Measurements from ENCODE around the gene DHX57. TPM values are rescaled to one million over a fixed set of nuclear protein-coding genes. Genes with fewer than 3 reads are reported as not detected.

DHX57 gene
- total RNA-seq, 1 experiment from 2014 or later: 27.5 TPM

GRCh38 chr2:38907743-38908562 is 32.2 kb upstream of the DHX57 start:
- Histone ChIP-seq H3K56ac (ENCODE audit: insufficient read length, low read depth, low read length) (no peak overlapping the region), H2BK120ac (ENCODE audit: low read depth, low read length, poor library complexity, severe bottlenecking) (no peak overlapping the region), H3K9ac (ENCODE audit: extremely low read depth, insufficient read length, low read length) (no peak overlapping the region), H2BK5ac (ENCODE audit: insufficient read length, low read length) (no peak overlapping the region), H3K79me2 (ENCODE audit: insufficient read depth, low read length) (no peaks in the 10 kb centered on the region), H2BK15ac (ENCODE audit: low read depth, low read length) (no peak overlapping the region), H4K91ac (ENCODE audit: insufficient read length, low read depth, low read length) (no peak overlapping the region), H4K8ac (replicated peaks; ENCODE audit: insufficient read length, low read depth, low read length) (no peak overlapping the region), H4K5ac (ENCODE audit: insufficient read length, low read depth, low read length) (no peak overlapping the region), H3K23ac (ENCODE audit: insufficient read length, low read depth, low read length) (no peak overlapping the region), H2BK20ac (ENCODE audit: low read depth, low read length, poor library complexity, severe bottlenecking) (no peak overlapping the region), H3K27ac (ENCODE audit: insufficient read length, low read depth, low read length) (no peak overlapping the region), H3K14ac (ENCODE audit: insufficient read depth, low read length) (no peak overlapping the region), H3K9me3 (ENCODE audit: control insufficient read depth, low read depth, low read length) (no peaks in the 10 kb centered on the region), H3K4me2 (ENCODE audit: insufficient read depth, insufficient read length, low read length) (no peak overlapping the region), H2BK12ac (ENCODE audit: insufficient read length, low read depth, low read length) (no peak overlapping the region), H3T11ph (ENCODE audit: low read length) (no peak overlapping the region), H3K23me2 (ENCODE audit: insufficient read length, low read depth, low read length, poor library complexity, severe bottlenecking) (no peaks in the 10 kb centered on the region), H2AFZ (ENCODE audit: low read length) (no peak overlapping the region), H3K27me3 (ENCODE audit: insufficient read depth, low read length) (no peaks in the 10 kb centered on the region), H3K4me1 (ENCODE audit: insufficient read depth, low read length) (no peaks in the 10 kb centered on the region), H3K4ac (ENCODE audit: low read depth, low read length) (no peak overlapping the region), H2AK5ac (ENCODE audit: insufficient read length, low read length) (no peak overlapping the region), H3K18ac (ENCODE audit: insufficient read length, low read depth, low read length) (no peak overlapping the region), H3K79me1 (ENCODE audit: insufficient read depth, low read depth, low read length, poor library complexity, severe bottlenecking) (no peaks in the 10 kb centered on the region), H4K20me1 (ENCODE audit: control insufficient read depth, insufficient read depth, insufficient read length) (no peaks in the 10 kb centered on the region)
- Mint-ChIP-seq H3K4me1 (0 out of 4 replicates have a peak, but pooled peaks cover 0 to 3% of the 10 kb centered on the region in 2 experiments), H3K27ac (no peak overlapping the region), H3K27me3 (ENCODE audit: low read depth) (no peaks in the 10 kb centered on the region), H3K36me3 (ENCODE audit: insufficient read depth in 1 of 3, low read depth in 3 of 3) (no peaks in the 10 kb centered on the region), H3K9me3 (no peaks in the 10 kb centered on the region), H3K4me3 (no peak overlapping the region)
- DNase-seq: no peak
- no CpG with 5 or more reads among the region's 2 CpGs for WGBS (ENCODE audit: extremely low coverage, insufficient read length, low lambda C conversion rate)
- no peak for TF ChIP-seq CTCF (conservative IDR thresholded peaks at IDR 0.05)

Measured in H9 (cell line).